HG02588 (cell line): ENCODE results near the gene CCNH.

Source experiments
- ATAC-seq: cut with Tn5 transposase; IDR thresholded peaks from one replicate; pipeline ENCODE4 v1.9.1; 2021; ENCODE audit warnings: mild to moderate bottlenecking, moderate library complexity; ENCODE audit not compliant: unreplicated experiment

The CCNH gene

GRCh38 chr5:87361536-87362213, 51.1 kb downstream of the CCNH start:
- ATAC-seq: no peak

DNA sequence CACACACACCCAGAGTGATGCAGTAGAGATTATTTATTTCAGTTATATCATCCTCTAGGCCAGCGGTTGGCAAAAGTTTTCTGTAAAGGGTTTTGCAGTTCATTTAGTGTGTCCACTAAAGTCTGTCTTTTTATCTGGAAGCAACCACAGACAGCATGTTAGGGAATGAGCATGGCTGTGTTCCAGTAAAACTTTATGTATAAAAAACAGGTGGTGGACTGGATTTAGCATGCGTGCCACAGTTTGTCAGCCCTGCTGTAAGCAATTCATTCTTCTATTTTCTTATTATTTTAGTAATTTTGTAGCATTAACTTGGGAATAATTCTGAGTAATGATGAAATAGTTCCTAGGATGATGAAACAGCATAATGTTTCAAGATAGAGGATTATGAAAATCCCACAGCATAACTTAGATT, 51.7 kb downstream of the CCNH start:
- no peak for ATAC-seq

- ATAC-seq: no peak
These were observed 52.6 kb downstream of the CCNH start for GRCh38 chr5:87360132-87360531.

DNA sequence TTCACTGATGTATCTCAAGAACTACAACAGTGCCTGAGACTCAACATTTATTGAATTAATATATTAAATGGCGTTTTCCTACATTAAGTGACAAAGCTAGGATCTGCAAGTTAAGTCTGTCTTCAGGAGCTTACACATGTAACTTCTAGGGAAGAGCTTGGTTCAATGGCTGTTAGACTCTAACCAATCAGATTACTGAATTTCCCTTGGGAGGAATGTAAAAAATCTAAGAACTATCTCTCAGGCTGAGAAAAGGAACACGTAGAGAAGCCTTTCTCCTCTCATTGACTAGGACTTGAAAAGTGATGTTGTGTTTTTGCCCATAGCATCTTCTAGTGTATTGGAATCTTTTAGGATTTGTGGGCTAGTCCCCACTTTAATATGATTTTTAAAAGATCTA, 53.6 kb downstream of the CCNH start:
- ATAC-seq: no peak

GRCh38 chr5:87354496-87354895, 58.2 kb downstream of the CCNH start:
- peak; percentile 63 for ATAC-seq

GRCh38 chr5:87347841-87348240, 64.9 kb downstream of the CCNH start:
- ATAC-seq: no peak

DNA sequence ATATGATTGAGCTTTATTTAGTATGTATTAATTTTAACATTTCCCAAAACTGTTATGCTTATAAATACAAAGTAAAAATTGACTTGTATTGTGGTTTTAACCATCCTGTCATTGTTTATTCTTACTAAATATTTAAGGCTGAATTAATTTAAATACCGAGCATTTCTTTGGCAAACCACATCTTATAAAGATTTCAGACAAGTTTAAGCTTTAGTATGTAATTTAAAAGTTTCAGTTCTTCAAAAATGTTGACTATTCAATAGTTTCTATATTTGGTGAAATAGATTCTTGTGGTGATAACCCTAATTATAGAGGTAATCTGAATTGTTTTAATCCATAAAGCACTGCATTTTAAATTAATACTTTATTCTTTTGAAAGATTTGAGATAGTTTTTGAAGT, 65.5 kb downstream of the CCNH start:
- ATAC-seq: no peak
